SK-N-SH (cell line): ENCODE data around the gene CLEC16A.

ENCODE experiments used
- GABPA ChIP-seq: IDR thresholded peaks from 2 replicates; pipeline ENCODE4 v1.4.0; 2012; ENCODE audit warnings: low read depth, mild to moderate bottlenecking
- GATA2 ChIP-seq: sonication (generic); formaldehyde crosslinking; IDR thresholded peaks from 2 replicates; pipeline ENCODE4 v1.5.0; 2020; ENCODE audit warnings: mild to moderate bottlenecking, missing genetic modification reagents
- MAX ChIP-seq: IDR thresholded peaks from 2 replicates; pipeline ENCODE4 v1.4.0; 2012; ENCODE audit warnings: low read depth
- MEF2A ChIP-seq: IDR thresholded peaks from 2 replicates; pipeline ENCODE4 v1.4.0; 2012; ENCODE audit warnings: low read depth, borderline replicate concordance
- POLR2AphosphoS5 ChIP-seq: IDR thresholded peaks from 2 replicates; pipeline ENCODE4 v1.6.1; 2012; ENCODE audit warnings: low read depth, low read length
- RFX5 ChIP-seq: IDR thresholded peaks from 2 replicates; pipeline ENCODE4 v1.6.1; 2012; ENCODE audit warnings: mild to moderate bottlenecking, improper control_type of control experiment, low read length
- TEAD4 ChIP-seq: IDR thresholded peaks from 2 replicates; pipeline ENCODE4 v1.4.0; 2012; ENCODE audit warnings: mild to moderate bottlenecking, borderline replicate concordance; ENCODE audit not compliant: insufficient read depth
- TF ChIP-seq, protein P1 (sequence below): fragments of 200-600 bp; sonication (generic); IDR thresholded peaks from 2 replicates; pipeline ENCODE4 v1.6.1; 2017; ENCODE audit warnings: antibody characterized with exemption, mild to moderate bottlenecking, moderate library complexity

GRCh38 chr16:11024333-11025053, 80.1 kb downstream of the CLEC16A start:
- TF ChIP-seq, protein P1, sequence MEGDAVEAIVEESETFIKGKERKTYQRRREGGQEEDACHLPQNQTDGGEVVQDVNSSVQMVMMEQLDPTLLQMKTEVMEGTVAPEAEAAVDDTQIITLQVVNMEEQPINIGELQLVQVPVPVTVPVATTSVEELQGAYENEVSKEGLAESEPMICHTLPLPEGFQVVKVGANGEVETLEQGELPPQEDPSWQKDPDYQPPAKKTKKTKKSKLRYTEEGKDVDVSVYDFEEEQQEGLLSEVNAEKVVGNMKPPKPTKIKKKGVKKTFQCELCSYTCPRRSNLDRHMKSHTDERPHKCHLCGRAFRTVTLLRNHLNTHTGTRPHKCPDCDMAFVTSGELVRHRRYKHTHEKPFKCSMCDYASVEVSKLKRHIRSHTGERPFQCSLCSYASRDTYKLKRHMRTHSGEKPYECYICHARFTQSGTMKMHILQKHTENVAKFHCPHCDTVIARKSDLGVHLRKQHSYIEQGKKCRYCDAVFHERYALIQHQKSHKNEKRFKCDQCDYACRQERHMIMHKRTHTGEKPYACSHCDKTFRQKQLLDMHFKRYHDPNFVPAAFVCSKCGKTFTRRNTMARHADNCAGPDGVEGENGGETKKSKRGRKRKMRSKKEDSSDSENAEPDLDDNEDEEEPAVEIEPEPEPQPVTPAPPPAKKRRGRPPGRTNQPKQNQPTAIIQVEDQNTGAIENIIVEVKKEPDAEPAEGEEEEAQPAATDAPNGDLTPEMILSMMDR, result no peak
- no peak for TF ChIP-seq TEAD4
- no peak for TF ChIP-seq RFX5
- TF ChIP-seq MEF2A, result no peak
- TF ChIP-seq GABPA, result no peak
- no peak for TF ChIP-seq POLR2AphosphoS5
- no peak for TF ChIP-seq MAX
- no peak for TF ChIP-seq GATA2 (CRISPR knock-in tag)
